ENCODE data around the gene TM9SF2.
A peak's percentile ranks its signal among the peaks of the same experiment; 100 is the strongest.

The TM9SF2 gene

GRCh38 chr13:99580500-99581268 lies 79.4 kb downstream of the TM9SF2 start:
- no peak for ATAC-seq

GRCh38 chr13:99582511-99582910 lies 81.2 kb downstream of the TM9SF2 start:
- no peak for ATAC-seq

GRCh38 chr13:99585609-99586008 lies 84.3 kb downstream of the TM9SF2 start:
- no peak for ATAC-seq

DNA sequence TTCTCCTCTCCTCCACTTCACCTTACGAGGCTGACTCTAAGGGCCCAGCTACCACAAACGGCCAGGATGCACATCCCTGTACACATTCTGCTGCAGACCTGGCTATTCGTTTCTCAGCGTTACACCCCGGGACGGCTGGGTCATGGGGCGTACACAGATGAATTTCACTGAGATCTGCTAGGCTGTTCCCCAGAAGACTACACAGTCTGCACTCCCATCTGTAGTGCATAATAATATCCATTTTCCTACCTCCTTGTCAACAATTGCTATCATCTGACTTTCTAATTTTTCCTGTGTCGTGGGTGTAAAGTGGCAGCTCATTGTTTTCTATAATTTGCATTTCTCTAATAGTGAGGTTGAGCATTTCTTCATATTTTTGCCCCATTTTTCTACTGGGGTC lies 85.7 kb downstream of the TM9SF2 start:
- no peak for ATAC-seq

- no peak for ATAC-seq
Observed at GRCh38 chr13:99587893-99588606, 86.8 kb downstream of the TM9SF2 start.

DNA sequence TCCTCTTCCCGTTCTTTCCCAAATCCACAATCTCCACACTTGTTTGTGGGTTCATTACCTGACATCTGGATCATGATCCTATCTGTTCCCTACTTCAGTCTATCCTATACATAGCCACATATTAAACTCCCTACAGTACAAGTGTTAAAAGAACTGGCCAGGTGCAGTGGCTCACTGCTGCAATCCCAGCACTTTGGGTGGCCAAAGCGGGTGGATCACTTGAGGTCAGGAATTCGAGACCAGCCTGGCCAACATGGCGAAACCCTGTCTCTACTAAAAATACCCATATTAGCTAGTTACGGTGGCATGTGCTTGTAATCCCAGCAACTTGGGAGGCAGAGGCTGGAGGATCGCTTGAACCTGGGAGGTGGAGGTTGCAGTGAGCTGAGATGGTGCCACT lies 88.3 kb downstream of the TM9SF2 start:
- ATAC-seq: no peak

DNA sequence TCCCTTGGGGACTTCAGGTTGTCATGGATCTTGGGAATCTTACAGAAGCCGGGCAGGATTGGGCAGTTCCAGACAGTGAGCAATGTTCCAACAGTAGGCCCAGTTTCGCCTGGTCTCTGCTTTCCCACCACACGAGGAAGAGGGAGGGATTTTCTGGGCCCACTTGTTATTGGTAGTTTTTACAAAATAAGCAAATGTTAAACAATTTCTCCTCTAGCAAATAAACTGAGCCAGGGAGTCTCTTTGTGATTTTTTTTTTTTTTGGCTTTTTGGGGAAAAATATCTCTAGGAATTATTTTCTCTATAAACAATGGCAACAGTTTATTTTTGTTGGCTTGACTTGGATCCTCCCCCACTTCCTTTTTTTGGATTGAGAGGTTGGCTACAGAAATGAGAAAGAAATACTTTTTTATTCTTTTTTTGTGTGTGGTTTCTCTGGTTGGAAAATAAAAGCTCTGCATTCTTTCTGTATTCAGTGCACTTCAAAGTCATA lies 89.3 kb downstream of the TM9SF2 start:
- ATAC-seq: no peak

GRCh38 chr13:99596180-99596579 lies 94.9 kb downstream of the TM9SF2 start:
- ATAC-seq: no peak

DNA sequence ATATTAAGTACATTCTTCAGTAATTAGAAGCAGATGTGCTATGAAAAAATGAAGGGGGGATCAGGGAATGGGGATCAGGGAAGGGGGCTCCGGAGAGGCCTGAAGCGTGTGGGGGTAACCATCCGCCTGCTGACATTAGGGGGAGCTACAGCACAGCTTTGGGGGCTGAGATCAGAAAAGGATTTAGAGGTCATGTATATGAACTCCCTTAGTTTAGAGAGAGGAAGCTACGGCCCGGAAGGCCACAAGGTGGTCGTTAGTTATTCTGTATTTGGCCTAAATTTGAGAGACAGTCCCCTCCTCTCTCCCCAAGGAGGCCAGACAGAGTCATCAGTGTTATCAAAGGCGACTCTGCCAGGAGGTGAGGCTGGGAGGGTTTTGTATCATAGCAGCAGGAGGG lies 99.0 kb downstream of the TM9SF2 start:
- ATAC-seq: no peak

- ATAC-seq: no peak
Observed at GRCh38 chr13:99601535-99601934, 100.3 kb downstream of the TM9SF2 start.

- ATAC-seq: no peak
Observed at GRCh38 chr13:99604636-99605035, 103.4 kb downstream of the TM9SF2 start.

DNA sequence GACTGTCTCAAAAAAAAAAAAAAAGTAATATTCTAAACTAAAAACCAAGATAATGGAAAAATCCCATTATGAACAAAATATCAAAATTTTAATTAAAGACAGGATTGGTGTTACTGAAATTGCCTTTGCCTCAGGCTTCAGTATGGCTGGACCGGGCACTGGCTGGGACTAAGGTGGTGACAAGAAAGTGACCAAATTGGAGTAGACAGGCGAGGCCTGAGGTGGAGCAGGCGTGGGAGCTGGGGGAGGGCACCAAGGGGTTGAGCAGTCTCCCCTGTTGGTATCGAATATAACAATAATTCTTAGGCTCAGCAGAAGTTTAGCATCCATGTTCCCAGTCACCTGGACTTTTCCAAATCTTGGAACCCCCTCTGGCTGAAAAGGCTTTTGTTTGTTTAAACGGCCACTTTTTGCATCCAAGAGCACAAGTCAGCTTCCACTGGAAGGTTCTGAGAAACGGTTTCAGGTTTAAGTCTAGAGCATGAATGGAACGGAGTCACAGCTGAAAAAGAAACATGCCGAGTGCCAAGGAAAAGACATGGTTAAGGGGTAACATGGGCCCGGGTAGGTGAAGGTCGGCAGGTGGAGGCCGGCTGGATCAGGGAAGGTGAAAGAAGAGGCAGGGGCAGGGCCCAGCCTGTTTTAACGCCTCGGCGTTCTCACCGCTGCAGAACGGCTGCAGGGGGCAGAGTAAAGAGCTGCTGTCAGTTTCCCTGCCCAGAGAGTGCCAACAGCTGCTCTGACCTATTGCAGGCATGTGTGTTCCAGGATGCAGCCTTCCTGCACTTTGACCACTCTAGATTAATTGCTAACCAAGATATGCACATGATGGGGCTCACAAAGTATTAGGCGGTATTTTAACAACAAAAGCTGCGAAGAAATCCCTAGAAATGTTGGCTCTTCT lies 104.4 kb downstream of the TM9SF2 start:
- peak; percentile 52 to 63 for ATAC-seq

GRCh38 chr13:99606324-99607066 lies 105.2 kb downstream of the TM9SF2 start, which contains the start of gene CLYBL:
CLYBL (plus strand) TSS chr13:99606690.
- peak; percentile 86 to 87 for ATAC-seq

GRCh38 chr13:99608345-99608744 lies 107.1 kb downstream of the TM9SF2 start:
- no peak for ATAC-seq

- no peak for ATAC-seq
Observed at GRCh38 chr13:99610702-99611289, 109.5 kb downstream of the TM9SF2 start.

Measured in activated CD4-positive, CD25-positive, alpha-beta regulatory T cell treated with anti-CD3 and anti-CD28 coated beads, Interleukin-2, amount 50 U/mL, for 24 hours (primary cell).